ENCODE results near the gene TMEM183A. TPM values are rescaled to one million over a fixed set of nuclear protein-coding genes. Genes with fewer than 3 reads are reported as not detected.

TMEM183A gene
- total and polyA plus RNA-seq, 9 of the 15 experiments (the other 6 are each of a cell fraction or from before 2014, with no cell fraction given): 23.4 to 190 (median 124) TPM

DNA sequence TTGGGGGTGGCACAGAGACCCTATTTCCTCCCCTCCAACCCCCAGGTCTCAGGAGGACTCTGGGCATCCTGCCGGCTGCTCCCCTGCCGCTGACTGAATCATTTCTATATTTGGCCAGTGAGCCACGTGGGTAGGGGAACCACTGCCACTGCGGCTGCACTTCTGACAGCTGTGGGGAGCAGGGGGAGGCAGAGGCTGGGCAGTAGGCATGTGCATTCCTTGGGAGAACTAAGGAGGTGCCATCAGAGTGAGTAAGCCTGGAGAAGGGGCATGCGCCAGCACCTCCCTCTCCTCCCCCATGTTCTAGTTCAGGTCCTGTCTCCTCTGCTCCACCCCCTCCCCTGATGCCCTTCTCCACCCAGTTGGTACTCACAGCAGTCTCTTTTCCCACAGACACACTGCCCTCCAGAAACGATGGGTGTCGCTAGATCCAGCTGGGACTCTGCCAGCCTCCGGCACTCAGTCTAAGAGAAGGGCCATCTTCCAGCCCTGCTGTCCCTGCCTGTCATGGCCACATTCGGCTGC is 31.1 kb downstream of the TMEM183A start:
- Histone ChIP-seq H3K4me3 (no peak overlapping the region), H3K27me3 (ENCODE audit: control insufficient read depth in 2 of 2, insufficient read depth in 2 of 2, low read length in 2 of 2) (peaks cover 25 to 51% of the 10 kb centered on the region in 2 experiments; a peak in 4 of 5 replicates), H3K9me1 (ENCODE audit: control insufficient read depth, insufficient read depth, low read length) (no peaks in the 10 kb centered on the region), H3K79me2 (ENCODE audit: control insufficient read depth, insufficient read depth, low read length) (no peaks in the 10 kb centered on the region), H3K27ac (ENCODE audit: extremely low read depth, low read depth, low read length) (no peak overlapping the region), H2AFZ (ENCODE audit: low read depth, low read length) (no peak overlapping the region), H3K9me3 (replicated peaks; ENCODE audit: control insufficient read depth, insufficient read depth, low read depth, low read length) (no peaks in the 10 kb centered on the region), H3K9ac (ENCODE audit: insufficient read depth in 1 of 2, low read depth in 2 of 2, low read length in 2 of 2) (no peak overlapping the region), H3K4me1 (replicated peaks in 1 of 2; ENCODE audit: control insufficient read depth in 2 of 2, insufficient read depth in 2 of 2, low read length in 2 of 2) (no peaks in the 10 kb centered on the region; a peak in 2 of 5 replicates), H4K20me1 (replicated peaks; ENCODE audit: control insufficient read depth, insufficient read depth, low read length) (peaks cover 74% of the 10 kb centered on the region), H3K36me3 (ENCODE audit: control insufficient read depth, insufficient read depth, low read length) (no peaks in the 10 kb centered on the region; the same call in 2 of the 3 replicates), H3K4me2 (ENCODE audit: insufficient read depth, low read length) (no peak overlapping the region)
- no peak for ATAC-seq
- ChIA-PET CTCF (ENCODE audit: low intra/inter-chr PET ratio) (interaction anchor here (3.5 kb wide), 1 partner anchor 178 kb away, joined by 13 read pairs; no protein-coding TSS in a partner anchor), POLR2A (no interaction called here)
- intact Hi-C loops (cut with micrococcal nuclease): loop anchor here (5.0 to 10.0 kb wide), 2 partner anchors 79 to 297 kb away; no protein-coding TSS in a partner anchor
- WGBS (ENCODE audit: insufficient coverage, low coverage, missing lambda C conversion rate): 6% methylated on average over 9 of the region's 9 CpGs
- no peak for FAIRE-seq
- DNase-seq (ENCODE audit: extremely low read depth in 1 of 4, low spot score in 3 of 4): no peak
- TF ChIP-seq XRCC5 (IDR thresholded peaks at IDR 0.05; ENCODE audit: low read depth, low read length) (no peak), PML (IDR thresholded peaks at IDR 0.05; ENCODE audit: low read length) (no peak), DEAF1 (CRISPR knock-in tag; IDR thresholded peaks at IDR 0.05) (no peak), IRF9 (tag; IDR thresholded peaks at IDR 0.05) (no peak), CCNT2 (IDR thresholded peaks at IDR 0.05; ENCODE audit: borderline replicate concordance, extremely low read depth, insufficient read length, low read depth, low read length) (no peak), ZNF79 (CRISPR knock-in tag; IDR thresholded peaks at IDR 0.05; ENCODE audit: low read depth) (no peak), ZNF699 (CRISPR knock-in tag; IDR thresholded peaks at IDR 0.05; ENCODE audit: insufficient replicate concordance) (no peak), ZNF408 (CRISPR knock-in tag; IDR thresholded peaks at IDR 0.05; ENCODE audit: low read depth) (no peak), NR2C1 (IDR thresholded peaks at IDR 0.05) (no peak), NR2C1 (tag; IDR thresholded peaks at IDR 0.05) (no peak), NFE2L1 (tag; IDR thresholded peaks at IDR 0.05; ENCODE audit: borderline replicate concordance, low read depth) (no peak), DACH1 (IDR thresholded peaks at IDR 0.05; ENCODE audit: partially characterized antibody) (no peak), ZBED1 (IDR thresholded peaks at IDR 0.05) (no peak), SMARCB1 (IDR thresholded peaks at IDR 0.05; ENCODE audit: insufficient read length, low read depth) (no peak), CHCHD3 (CRISPR knock-in tag; IDR thresholded peaks at IDR 0.05) (no peak), EP300 (IDR thresholded peaks at IDR 0.05; ENCODE audit: low read length) (no peak), POLR3A (IDR thresholded peaks at IDR 0.05; ENCODE audit: borderline replicate concordance, extremely low read depth, insufficient read depth, insufficient read length) (no peak)
- TF ChIP-seq, protein P1, sequence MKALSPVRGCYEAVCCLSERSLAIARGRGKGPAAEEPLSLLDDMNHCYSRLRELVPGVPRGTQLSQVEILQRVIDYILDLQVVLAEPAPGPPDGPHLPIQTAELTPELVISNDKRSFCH (CRISPR knock-in tag; IDR thresholded peaks at IDR 0.05): no peak
- TF ChIP-seq, protein P1 (tag; IDR thresholded peaks at IDR 0.05): no peak
- TF ChIP-seq, protein P2, sequence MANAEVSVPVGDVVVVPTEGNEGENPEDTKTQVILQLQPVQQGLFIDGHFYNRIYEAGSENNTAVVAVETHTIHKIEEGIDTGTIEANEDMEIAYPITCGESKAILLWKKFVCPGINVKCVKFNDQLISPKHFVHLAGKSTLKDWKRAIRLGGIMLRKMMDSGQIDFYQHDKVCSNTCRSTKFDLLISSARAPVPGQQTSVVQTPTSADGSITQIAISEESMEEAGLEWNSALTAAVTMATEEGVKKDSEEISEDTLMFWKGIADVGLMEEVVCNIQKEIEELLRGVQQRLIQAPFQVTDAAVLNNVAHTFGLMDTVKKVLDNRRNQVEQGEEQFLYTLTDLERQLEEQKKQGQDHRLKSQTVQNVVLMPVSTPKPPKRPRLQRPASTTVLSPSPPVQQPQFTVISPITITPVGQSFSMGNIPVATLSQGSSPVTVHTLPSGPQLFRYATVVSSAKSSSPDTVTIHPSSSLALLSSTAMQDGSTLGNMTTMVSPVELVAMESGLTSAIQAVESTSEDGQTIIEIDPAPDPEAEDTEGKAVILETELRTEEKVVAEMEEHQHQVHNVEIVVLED (CRISPR knock-in tag; IDR thresholded peaks at IDR 0.05): no peak
- BruUV-seq (replicated peaks): no TSS peak
- in situ Hi-C loops (cut with MboI): no loop called here
